IMR-90 (cell line): ENCODE results near the gene COPZ2. TPM values are rescaled to one million over a fixed set of nuclear protein-coding genes. Genes with fewer than 3 reads are reported as not detected.

ENCODE experiments used
- ATAC-seq: fragments of 200-7000 bp; cut with Tn5 transposase; 2 replicates; pipeline ENCODE4 v1.9.1; 2020; ENCODE audit warnings: low read depth, mild to moderate bottlenecking, moderate library complexity
- BruUV-seq: library from RNA; stranded (reverse); fragments of 400-500 nt; replicated peaks from 2 replicates; lab custom pipeline; 2021; lab: Mats Ljungman, UMichigan
- CTCF ChIA-PET: fragments of 300-600 bp; formaldehyde crosslinking; extraction: SDS; loops from one replicate; lab custom pipeline; 2021; ENCODE audit warnings: antibody characterized with exemption; lab: Yijun Ruan, JAX
- POLR2A ChIA-PET: fragments of 300-600 bp; sonication (Branson Sonifier 250); formaldehyde crosslinking; loops from one replicate; lab custom pipeline; 2022; ENCODE audit warnings: antibody characterized with exemption; ENCODE audit not compliant: unreplicated experiment; lab: Charles Lee
- DNase-seq: peaks from one replicate; pipeline ENCODE4 v3.0.0; 2013
- H2AFZ ChIP-seq: replicated peaks from 2 replicates; pipeline ENCODE3; 2013; ENCODE audit warnings: low read length, mild to moderate bottlenecking; ENCODE audit not compliant: poor library complexity
- H2AK5ac ChIP-seq: 2 replicates; pipeline ENCODE4 v1.6.1; 2013; ENCODE audit warnings: low read depth, low read length, inconsistent platforms
- H2AK9ac ChIP-seq: replicated peaks from 2 replicates; pipeline ENCODE3; 2013; ENCODE audit warnings: mild to moderate bottlenecking, low read depth, low read length, moderate library complexity; ENCODE audit not compliant: poor library complexity
- H2BK120ac ChIP-seq: 2 replicates; pipeline ENCODE4 v1.6.1; 2013; ENCODE audit warnings: low read depth, low read length, inconsistent platforms
- H2BK15ac ChIP-seq: 3 replicates; pipeline ENCODE4 v1.6.1; 2013; ENCODE audit warnings: low read depth, low read length, inconsistent platforms
- H2BK20ac ChIP-seq: 2 replicates; pipeline ENCODE4 v1.6.1; 2013; ENCODE audit warnings: low read depth, mild to moderate bottlenecking, inconsistent platforms, low read length, moderate library complexity
- H2BK5ac ChIP-seq: 2 replicates; pipeline ENCODE4 v1.6.1; 2013; ENCODE audit warnings: mild to moderate bottlenecking, low read depth, low read length, inconsistent platforms; ENCODE audit not compliant: poor library complexity, severe bottlenecking
- H3K14ac ChIP-seq: replicated peaks from 2 replicates; pipeline ENCODE4 v1.6.1; 2013; ENCODE audit warnings: low read depth, low read length, inconsistent platforms
- H3K18ac ChIP-seq: 2 replicates; pipeline ENCODE4 v1.6.1; 2013; ENCODE audit warnings: low read depth, low read length, control low read depth
- H3K23ac ChIP-seq: 2 replicates; pipeline ENCODE4 v1.6.1; 2013; ENCODE audit warnings: low read depth, low read length, inconsistent platforms
- H3K27ac ChIP-seq: 2 replicates; pipeline ENCODE4 v1.5.1; 2013; ENCODE audit warnings: mild to moderate bottlenecking, control low read depth, low read length; ENCODE audit not compliant: insufficient read depth
- H3K27me3 ChIP-seq: 2 replicates; pipeline ENCODE4 v1.6.1; 2013; ENCODE audit warnings: low read length; ENCODE audit not compliant: control insufficient read depth, insufficient read depth
- H3K36me3 ChIP-seq: 2 replicates; pipeline ENCODE4 v1.6.1; 2013; ENCODE audit warnings: low read length, mixed read lengths; ENCODE audit not compliant: control insufficient read depth, insufficient read depth
- H3K4ac ChIP-seq: 2 replicates; pipeline ENCODE4 v1.6.1; 2013; ENCODE audit warnings: low read depth, low read length, inconsistent platforms
- H3K4me1 ChIP-seq: 2 replicates; pipeline ENCODE4 v1.6.1; 2013; ENCODE audit warnings: low read length, mixed read lengths; ENCODE audit not compliant: control insufficient read depth, insufficient read depth
- H3K4me2 ChIP-seq: 2 replicates; pipeline ENCODE4 v1.6.1; 2013; ENCODE audit warnings: low read depth, mild to moderate bottlenecking, control low read depth, low read length, moderate library complexity
- H3K4me3 ChIP-seq: 2 replicates; pipeline ENCODE4 v1.5.1; 2013; ENCODE audit warnings: low read depth, mild to moderate bottlenecking, control low read depth, low read length, moderate library complexity; ENCODE audit not compliant: insufficient read depth
- H3K56ac ChIP-seq: 2 replicates; pipeline ENCODE4 v1.6.1; 2013; ENCODE audit warnings: low read length, inconsistent platforms; ENCODE audit not compliant: insufficient read depth; ENCODE audit errors: extremely low read depth
- H3K79me1 ChIP-seq, 2 experiments: 2 replicates each; pipeline ENCODE4 v1.6.1; 2013; ENCODE audit warnings: low read length in 2 of 2, inconsistent platforms in 1 of 2, low read depth in 1 of 2
- H3K9ac ChIP-seq: 2 replicates; pipeline ENCODE4 v1.6.1; 2013; ENCODE audit warnings: low read depth, low read length, control low read depth
- H3K9me1 ChIP-seq: 2 replicates; pipeline ENCODE4 v1.6.1; 2013; ENCODE audit warnings: low read length, inconsistent platforms; ENCODE audit not compliant: insufficient read depth
- H3K9me3 ChIP-seq: 2 replicates; pipeline ENCODE4 v1.6.1; 2013; ENCODE audit warnings: low read length; ENCODE audit not compliant: control insufficient read depth, insufficient read depth
- H4K20me1 ChIP-seq: 2 replicates; pipeline ENCODE4 v1.6.1; 2013; ENCODE audit warnings: low read length, inconsistent platforms; ENCODE audit not compliant: insufficient read depth
- H4K5ac ChIP-seq: 2 replicates; pipeline ENCODE4 v1.6.1; 2013; ENCODE audit warnings: mild to moderate bottlenecking, low read depth, low read length, control low read depth
- H4K8ac ChIP-seq, 2 experiments: 2 replicates each; pipeline ENCODE4 v1.6.1; 2013; ENCODE audit warnings: low read depth in 2 of 2, low read length in 2 of 2, control low read depth in 1 of 2, inconsistent platforms in 1 of 2
- H4K91ac ChIP-seq: 2 replicates; pipeline ENCODE4 v1.6.1; 2013; ENCODE audit warnings: low read depth, low read length, inconsistent platforms; ENCODE audit not compliant: insufficient read depth
- FOS ChIP-seq: fragments of 150-350 bp; IDR thresholded peaks from 2 replicates; pipeline ENCODE4 v1.6.1; 2016; ENCODE audit warnings: low read depth, low read length
- MAZ ChIP-seq: IDR thresholded peaks from 2 replicates; pipeline ENCODE4 v1.6.1; 2012; ENCODE audit warnings: low read depth, mild to moderate bottlenecking, low read length, improper control_type of control experiment, moderate library complexity, borderline replicate concordance
- NFE2L2 ChIP-seq: fragments of 150-350 bp; IDR thresholded peaks from 2 replicates; pipeline ENCODE4 v1.6.1; 2016; ENCODE audit warnings: low read depth, mild to moderate bottlenecking, low read length
- RCOR1 ChIP-seq: IDR thresholded peaks from 2 replicates; pipeline ENCODE4 v1.6.1; 2012; ENCODE audit warnings: mild to moderate bottlenecking, low read length, improper control_type of control experiment; ENCODE audit not compliant: insufficient replicate concordance
- RFX5 ChIP-seq: IDR thresholded peaks from 2 replicates; pipeline ENCODE4 v1.8.0; 2012; ENCODE audit warnings: low read depth, mild to moderate bottlenecking, low read length, moderate library complexity
- WGBS, 2 experiments: methylation state at CpG; one replicate each; pipeline versions ENCODE4 v1.1.5 to v1.1.7; 2013; ENCODE audit warnings: missing lambda C conversion rate in 2 of 2; ENCODE audit not compliant: insufficient read length in 1 of 2; ENCODE audit errors: extremely low coverage in 2 of 2; 5-methylcytosine and 5-hydroxymethylcytosine counted together
- dilution Hi-C: fragments of 300-500 bp; cut with HindIII; formaldehyde crosslinking; loops from one replicate; pipeline ENCODE4 v1.14.3; 2018; ENCODE audit warnings: low sequenced_read_pairs; ENCODE audit not compliant: unreplicated experiment
- in situ Hi-C: fragments of 300-500 bp; cut with MboI; formaldehyde crosslinking; loops from 3 replicates; pipeline ENCODE4 v1.14.3; 2019; ENCODE audit warnings: low sequenced_read_pairs, inconsistent platforms, mixed read lengths
- intact Hi-C: fragments of 100-400 bp; cut with micrococcal nuclease; formaldehyde crosslinking; loops from 2 replicates; pipeline ENCODE4 v1.10.0; 2022
- polyA plus RNA-seq, 3 experiments: library from polyadenylated mRNA; depleted of rRNA; stranded (reverse); fragments of >200 nt; gene quantifications; 2 replicates each; pipeline ENCODE4 v1.2.3, GENCODE V29; 2012; ENCODE audit warnings: low replicate concordance in 1 of 3
- total RNA-seq: library from RNA; depleted of rRNA; stranded (reverse); fragments of >200 nt; gene quantifications from 2 replicates; pipeline ENCODE4 v1.2.3, GENCODE V29; 2012

The COPZ2 gene
- total and polyA plus RNA-seq, 2 of the 4 experiments (the other 2 are of a cell fraction): 41.0 to 86.1 TPM

DNA sequence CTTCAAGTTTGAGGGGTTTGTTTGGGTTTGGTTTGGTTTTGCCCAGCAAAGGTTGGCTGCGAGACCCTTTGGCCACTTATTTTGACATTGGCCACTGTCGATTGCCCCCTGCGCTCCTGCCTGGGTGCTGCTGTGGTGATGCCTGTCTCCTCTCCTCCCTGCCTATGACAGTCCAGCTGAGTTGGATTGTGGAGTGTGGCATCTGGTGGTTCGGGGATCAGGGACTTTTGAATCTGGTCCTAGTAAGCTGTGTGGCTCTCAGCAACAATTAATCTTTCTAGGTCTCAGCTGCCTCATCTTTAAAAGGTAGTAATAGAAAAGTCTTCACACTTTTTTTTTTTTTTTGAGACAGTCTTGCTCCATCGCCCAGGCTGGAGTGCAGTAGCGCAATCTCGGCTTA lies 39.6 kb downstream of the COPZ2 start:
- dilution Hi-C loops (no loop called here), in situ Hi-C loops (no loop called here), intact Hi-C loops (no loop called here)
- no CpG with 5 or more reads among the region's 7 CpGs for WGBS, 2 experiments
- Histone ChIP-seq H4K91ac (no peak overlapping the region), H3K4me1 (peaks cover 9% of the 10 kb centered on the region), H2AK5ac (no peak overlapping the region), H3K23ac (no peak overlapping the region), H4K20me1 (no peaks in the 10 kb centered on the region), H3K14ac (no peak overlapping the region), H3K27me3 (peaks cover 6% of the 10 kb centered on the region; the same call in 1 of the 2 replicates), H4K8ac (no peak overlapping the region), H2BK120ac (no peak overlapping the region), H3K4me2 (no peak overlapping the region), H3K9ac (no peak overlapping the region), H3K79me1 (no peaks in the 10 kb centered on the region), H4K5ac (no peak overlapping the region), H3K9me3 (no peaks in the 10 kb centered on the region), H3K9me1 (peaks cover 10% of the 10 kb centered on the region; the same call in 1 of the 2 replicates), H3K18ac (no peak overlapping the region), H3K56ac (no peak overlapping the region), H3K4ac (no peak overlapping the region), H3K4me3 (no peak overlapping the region), H3K36me3 (no peaks in the 10 kb centered on the region), H2BK15ac (no peak overlapping the region), H2BK20ac (no peak overlapping the region), H2AK9ac (peak overlapping the region; percentile 26), H2AFZ (no peak overlapping the region), H3K27ac (no peak overlapping the region), H2BK5ac (no peak overlapping the region)
- ATAC-seq: no peak
- no TSS peak for BruUV-seq
- no peak for DNase-seq
- CTCF ChIA-PET: interaction anchor here (0.7 kb wide), 1 partner anchor 51 kb away, joined by 7 read pairs; no protein-coding TSS in a partner anchor
- POLR2A ChIA-PET: no interaction called here
- TF ChIP-seq RCOR1 (no peak), FOS (no peak), MAZ (no peak), NFE2L2 (no peak), RFX5 (no peak)
